Measurements from ENCODE around the gene JAKMIP3. TPM values are rescaled to one million over a fixed set of nuclear protein-coding genes. Genes with fewer than 3 reads are reported as not detected.

The JAKMIP3 gene
- total and polyA plus RNA-seq, 9 of the 15 experiments (the other 6 are each of a cell fraction or from before 2014, with no cell fraction given), result 0.04 TPM; not detected in 8

- 6% methylated on average over 38 of the region's 44 CpGs for WGBS (ENCODE audit: insufficient coverage, low coverage, missing lambda C conversion rate)
- Histone ChIP-seq H3K9ac (ENCODE audit: insufficient read depth in 1 of 2, low read depth in 2 of 2, low read length in 2 of 2) (no peak overlapping the region), H3K9me3 (replicated peaks; ENCODE audit: control insufficient read depth, insufficient read depth, low read depth, low read length) (no peaks in the 10 kb centered on the region), H3K4me2 (ENCODE audit: insufficient read depth, low read length) (no peak overlapping the region), H3K27me3 (ENCODE audit: control insufficient read depth in 2 of 2, insufficient read depth in 2 of 2, low read length in 2 of 2) (peaks cover 18 to 72% of the 10 kb centered on the region in 2 experiments; a peak in 4 of 5 replicates), H2AFZ (ENCODE audit: low read depth, low read length) (no peak overlapping the region), H3K36me3 (ENCODE audit: control insufficient read depth, insufficient read depth, low read length) (no peaks in the 10 kb centered on the region), H3K27ac (ENCODE audit: extremely low read depth, low read depth, low read length) (no peak overlapping the region), H3K79me2 (ENCODE audit: control insufficient read depth, insufficient read depth, low read length) (no peaks in the 10 kb centered on the region), H4K20me1 (replicated peaks; ENCODE audit: control insufficient read depth, insufficient read depth, low read length) (no peaks in the 10 kb centered on the region), H3K9me1 (ENCODE audit: control insufficient read depth, insufficient read depth, low read length) (no peaks in the 10 kb centered on the region), H3K4me1 (replicated peaks in 1 of 2; ENCODE audit: control insufficient read depth in 2 of 2, insufficient read depth in 2 of 2, low read length in 2 of 2) (peaks cover 0 to 3% of the 10 kb centered on the region in 2 experiments; a peak in 2 of 5 replicates), H3K4me3 (no peak overlapping the region)
- in situ Hi-C loops (cut with MboI) (no loop called here), intact Hi-C loops (cut with micrococcal nuclease) (no loop called here)
- POLR2A ChIA-PET, result no interaction called here
- FAIRE-seq (no peak), ATAC-seq (no peak), DNase-seq (ENCODE audit: extremely low read depth in 1 of 4, low spot score in 3 of 4) (no peak)
- BruUV-seq (replicated peaks), result no TSS peak
- TF ChIP-seq, protein P1, sequence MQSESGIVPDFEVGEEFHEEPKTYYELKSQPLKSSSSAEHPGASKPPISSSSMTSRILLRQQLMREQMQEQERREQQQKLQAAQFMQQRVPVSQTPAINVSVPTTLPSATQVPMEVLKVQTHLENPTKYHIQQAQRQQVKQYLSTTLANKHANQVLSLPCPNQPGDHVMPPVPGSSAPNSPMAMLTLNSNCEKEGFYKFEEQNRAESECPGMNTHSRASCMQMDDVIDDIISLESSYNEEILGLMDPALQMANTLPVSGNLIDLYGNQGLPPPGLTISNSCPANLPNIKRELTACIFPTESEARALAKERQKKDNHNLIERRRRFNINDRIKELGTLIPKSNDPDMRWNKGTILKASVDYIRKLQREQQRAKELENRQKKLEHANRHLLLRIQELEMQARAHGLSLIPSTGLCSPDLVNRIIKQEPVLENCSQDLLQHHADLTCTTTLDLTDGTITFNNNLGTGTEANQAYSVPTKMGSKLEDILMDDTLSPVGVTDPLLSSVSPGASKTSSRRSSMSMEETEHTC (IDR thresholded peaks at IDR 0.05), result no peak
- no peak for TF ChIP-seq ZNF3 (CRISPR knock-in tag; IDR thresholded peaks at IDR 0.05)
- no peak for TF ChIP-seq BCLAF1 (IDR thresholded peaks at IDR 0.05; ENCODE audit: borderline replicate concordance in 1 of 2, control insufficient read depth in 1 of 2, low read depth in 2 of 2, low read length in 1 of 2)
- TF ChIP-seq FOXA1 (IDR thresholded peaks at IDR 0.05; ENCODE audit: borderline replicate concordance), result no peak
- TF ChIP-seq SMARCC2 (IDR thresholded peaks at IDR 0.05; ENCODE audit: low read depth), result no peak
- TF ChIP-seq PCBP2 (IDR thresholded peaks at IDR 0.05; ENCODE audit: low read depth, low read length, poor library complexity, severe bottlenecking), result no peak
- TF ChIP-seq, protein P2, sequence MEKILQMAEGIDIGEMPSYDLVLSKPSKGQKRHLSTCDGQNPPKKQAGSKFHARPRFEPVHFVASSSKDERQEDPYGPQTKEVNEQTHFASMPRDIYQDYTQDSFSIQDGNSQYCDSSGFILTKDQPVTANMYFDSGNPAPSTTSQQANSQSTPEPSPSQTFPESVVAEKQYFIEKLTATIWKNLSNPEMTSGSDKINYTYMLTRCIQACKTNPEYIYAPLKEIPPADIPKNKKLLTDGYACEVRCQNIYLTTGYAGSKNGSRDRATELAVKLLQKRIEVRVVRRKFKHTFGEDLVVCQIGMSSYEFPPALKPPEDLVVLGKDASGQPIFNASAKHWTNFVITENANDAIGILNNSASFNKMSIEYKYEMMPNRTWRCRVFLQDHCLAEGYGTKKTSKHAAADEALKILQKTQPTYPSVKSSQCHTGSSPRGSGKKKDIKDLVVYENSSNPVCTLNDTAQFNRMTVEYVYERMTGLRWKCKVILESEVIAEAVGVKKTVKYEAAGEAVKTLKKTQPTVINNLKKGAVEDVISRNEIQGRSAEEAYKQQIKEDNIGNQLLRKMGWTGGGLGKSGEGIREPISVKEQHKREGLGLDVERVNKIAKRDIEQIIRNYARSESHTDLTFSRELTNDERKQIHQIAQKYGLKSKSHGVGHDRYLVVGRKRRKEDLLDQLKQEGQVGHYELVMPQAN (IDR thresholded peaks at IDR 0.05; ENCODE audit: borderline replicate concordance), result no peak
- no peak for TF ChIP-seq TAF1 (IDR thresholded peaks at IDR 0.05; ENCODE audit: control insufficient read depth, extremely low read depth, insufficient read depth, low read length, severe bottlenecking)
- no peak for TF ChIP-seq ZNF282 (CRISPR knock-in tag; IDR thresholded peaks at IDR 0.05)
- no peak for TF ChIP-seq TFAM (CRISPR knock-in tag; conservative IDR thresholded peaks at IDR 0.05)
- TF ChIP-seq, protein P3, sequence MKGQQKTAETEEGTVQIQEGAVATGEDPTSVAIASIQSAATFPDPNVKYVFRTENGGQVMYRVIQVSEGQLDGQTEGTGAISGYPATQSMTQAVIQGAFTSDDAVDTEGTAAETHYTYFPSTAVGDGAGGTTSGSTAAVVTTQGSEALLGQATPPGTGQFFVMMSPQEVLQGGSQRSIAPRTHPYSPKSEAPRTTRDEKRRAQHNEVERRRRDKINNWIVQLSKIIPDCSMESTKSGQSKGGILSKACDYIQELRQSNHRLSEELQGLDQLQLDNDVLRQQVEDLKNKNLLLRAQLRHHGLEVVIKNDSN (CRISPR knock-in tag; IDR thresholded peaks at IDR 0.05), result no peak
- CTCF ChIA-PET (ENCODE audit: low intra/inter-chr PET ratio), result no interaction called here
Observed at GRCh38 chr10:132036887-132037675, 28.7 kb upstream of the JAKMIP3 start.

Data from K562 (cell line).